HepG2 (cell line): ENCODE results near the gene PPP1R18.

Experiments used
- ARNT ChIP-seq: fragments of 450-650 bp; IDR thresholded peaks from 2 replicates; pipeline ENCODE4 v1.6.1; 2017
- CBX5 ChIP-seq: sonication (generic); formaldehyde crosslinking; IDR thresholded peaks from 2 replicates; pipeline ENCODE4 v1.4.0; 2020; ENCODE audit warnings: missing genetic modification reagents, borderline replicate concordance
- CTCF ChIP-seq: sonication (generic); formaldehyde crosslinking; IDR thresholded peaks from 2 replicates; pipeline ENCODE4 v1.5.0; 2020; ENCODE audit warnings: mild to moderate bottlenecking, missing genetic modification reagents, moderate library complexity
- SP2 ChIP-seq: sonication (generic); formaldehyde crosslinking; IDR thresholded peaks from 2 replicates; pipeline ENCODE4 v1.5.1; 2020; ENCODE audit warnings: mild to moderate bottlenecking, missing genetic modification reagents
- THRA ChIP-seq: sonication (generic); formaldehyde crosslinking; IDR thresholded peaks from 2 replicates; pipeline ENCODE4 v1.4.0; 2020; ENCODE audit warnings: missing genetic modification reagents, borderline replicate concordance
- ZNF274 ChIP-seq: sonication (generic); formaldehyde crosslinking; IDR thresholded peaks from 2 replicates; pipeline ENCODE4 v1.5.1; 2020; ENCODE audit warnings: mild to moderate bottlenecking, missing genetic modification reagents

- TF ChIP-seq CBX5 (CRISPR knock-in tag) (no peak), SP2 (no peak), CTCF (CRISPR knock-in tag) (no peak), ZNF274 (no peak), THRA (CRISPR knock-in tag) (no peak), ARNT (no peak)
Measured at GRCh38 chr6:30689022-30689865, 2.8 kb upstream of the PPP1R18 start.
